Colon (tissue), 2 donors: ENCODE measurements around the gene CHN1.

Experiments used
- FAIRE-seq: peaks from 2 replicates; lab custom pipeline; 2012; peaks lifted over from hg19 to GRCh38; lab: Jason Lieb, UNC
- donor health status: control.
- donor health status: control.

CHN1 gene

GRCh38 chr2:174785481-174785880, 219.7 kb downstream of the CHN1 start:
- FAIRE-seq: no peak

GRCh38 chr2:174784909-174785308, 220.3 kb downstream of the CHN1 start:
- FAIRE-seq: no peak

- no peak for FAIRE-seq
Measured at GRCh38 chr2:174784316-174784715, 220.9 kb downstream of the CHN1 start.

DNA sequence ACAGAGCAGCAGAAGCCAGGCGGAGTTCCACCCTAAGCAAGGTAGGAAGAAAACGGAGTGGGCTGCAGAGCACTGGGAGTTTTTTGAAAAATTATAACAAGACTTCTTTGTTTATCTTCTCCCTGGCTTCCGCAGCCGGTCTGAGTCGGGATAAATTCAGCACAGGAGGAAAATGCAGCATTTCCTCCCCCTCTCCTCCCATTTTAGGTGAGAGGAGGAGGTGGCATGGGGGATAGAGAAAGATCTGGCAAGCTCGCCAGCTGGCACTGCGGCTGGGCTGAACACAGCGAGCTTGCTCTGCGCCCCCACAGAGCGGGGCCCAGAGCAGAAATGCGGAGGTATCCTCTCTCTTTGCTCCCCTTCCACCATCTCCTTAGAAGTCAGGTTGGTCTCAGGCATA, 223.2 kb downstream of the CHN1 start:
- FAIRE-seq: no peak

DNA sequence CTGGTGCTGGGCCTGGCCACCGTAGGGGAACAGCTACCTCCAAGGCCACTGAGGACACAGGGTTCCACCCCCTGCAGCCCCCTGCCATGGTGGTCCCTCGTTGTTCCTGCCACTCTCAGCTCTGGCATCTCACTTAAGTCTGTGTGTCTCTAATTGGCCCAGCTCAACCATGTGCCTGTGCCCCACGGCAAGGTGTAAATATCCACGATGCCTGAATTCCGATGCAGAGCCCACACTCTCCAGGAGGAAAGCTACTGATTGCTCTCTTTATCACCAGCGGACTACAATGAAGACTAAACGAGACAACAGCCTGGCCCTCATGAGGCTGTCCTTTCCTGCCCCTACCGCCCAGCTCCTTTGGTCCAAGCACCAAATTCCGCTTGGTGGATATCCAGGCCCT, 223.9 kb downstream of the CHN1 start:
- no peak for FAIRE-seq

- FAIRE-seq: no peak
Measured at GRCh38 chr2:174780856-174781255, 224.3 kb downstream of the CHN1 start.

DNA sequence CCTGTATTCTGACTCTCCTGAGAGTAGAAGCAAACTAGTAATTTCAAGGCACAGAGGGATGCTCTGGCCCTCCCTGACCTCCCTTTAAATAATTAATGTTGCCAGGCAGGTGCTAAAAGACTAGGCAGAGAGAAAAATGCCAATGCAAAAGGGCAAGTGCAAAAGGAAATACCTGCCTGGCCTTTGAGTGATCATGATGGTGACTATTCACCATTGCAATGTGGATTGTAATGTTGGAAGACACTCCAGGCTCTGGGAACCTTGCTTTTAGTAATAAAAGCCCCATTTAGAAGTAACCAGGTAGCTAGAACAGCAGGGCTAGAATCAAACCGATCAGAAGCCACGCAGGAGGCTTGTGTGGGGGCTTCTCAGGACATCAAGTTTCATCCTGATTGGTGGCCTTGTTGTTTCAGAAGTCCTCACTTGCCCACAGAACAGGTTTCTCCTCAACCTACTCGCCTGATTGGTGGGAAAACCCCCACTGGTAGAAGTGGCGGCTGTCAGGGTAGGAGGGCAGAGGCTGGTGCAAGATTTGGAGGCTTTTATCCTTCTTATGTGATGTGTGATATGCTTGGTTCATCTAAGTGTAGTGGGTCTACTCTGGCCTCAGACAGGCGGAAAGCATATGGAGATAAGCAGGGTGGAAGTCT, 224.9 kb downstream of the CHN1 start:
- FAIRE-seq: no peak

DNA sequence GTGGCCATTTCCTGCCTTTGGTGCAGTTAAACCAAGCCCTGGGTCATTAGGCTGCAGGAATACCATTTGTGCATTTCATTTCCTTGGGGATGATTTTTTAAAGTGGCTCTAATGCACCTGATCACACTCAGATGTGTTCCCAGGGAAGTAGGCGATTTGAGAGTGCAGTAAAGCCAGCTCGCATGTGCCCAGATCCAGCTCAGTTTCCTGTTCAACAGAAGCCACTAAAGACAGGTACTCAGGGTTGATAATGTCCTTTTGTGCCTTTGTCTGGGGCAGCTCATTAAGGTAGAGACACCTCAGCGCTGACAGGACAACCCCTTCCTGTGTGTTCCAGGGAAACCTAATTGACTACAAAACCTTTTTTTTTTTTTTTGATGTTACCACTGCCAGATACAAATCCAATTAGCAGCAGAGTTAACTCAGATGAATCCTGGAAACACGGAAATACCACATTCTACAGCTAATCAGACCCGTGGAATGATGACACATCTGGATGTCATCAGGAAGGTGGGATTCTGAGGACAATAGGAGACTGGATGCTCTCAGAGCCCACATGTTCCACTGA, 225.7 kb downstream of the CHN1 start:
- no peak for FAIRE-seq

DNA sequence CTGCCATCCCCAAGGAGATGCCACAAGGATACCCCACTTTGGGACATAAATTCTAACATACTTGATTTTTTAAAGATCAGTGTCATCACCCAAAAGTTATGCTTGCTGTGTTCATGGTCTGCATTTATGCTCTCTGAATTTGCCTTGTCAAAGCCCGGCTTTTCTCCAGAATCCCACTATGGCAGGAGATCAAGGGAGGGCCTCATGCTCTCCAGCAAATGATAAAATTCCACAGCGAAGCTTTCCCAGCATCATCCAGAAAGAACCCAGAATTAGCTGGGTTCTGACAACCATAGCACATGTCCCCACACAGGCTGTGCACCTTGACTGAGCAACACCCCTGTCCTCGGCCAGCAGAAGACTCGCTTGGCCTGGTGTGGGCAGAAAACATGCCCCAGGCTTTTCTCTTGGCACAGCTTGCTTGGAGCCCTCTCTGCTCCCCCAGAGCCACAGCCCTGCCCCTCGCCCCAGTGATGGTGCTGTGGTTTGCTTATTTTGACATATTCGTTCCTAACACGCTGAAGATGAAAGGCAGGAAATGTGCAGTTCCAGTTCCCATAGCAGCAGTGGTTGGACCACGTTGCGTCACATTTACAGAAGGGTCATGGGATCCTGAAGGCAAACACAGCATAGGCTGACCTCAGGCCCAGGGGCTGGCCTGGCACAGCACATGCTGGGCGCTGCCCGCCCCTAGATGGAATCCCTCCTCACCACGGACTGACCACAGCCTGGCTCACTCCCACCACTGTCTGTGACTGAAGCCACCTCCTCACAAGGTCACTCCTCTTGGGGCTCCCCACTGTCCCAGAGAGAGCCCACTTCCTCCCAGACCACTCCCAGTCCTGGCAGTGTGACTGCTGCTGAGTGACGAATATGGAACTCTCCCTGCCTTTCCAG, 226.8 kb downstream of the CHN1 start:
- no peak for FAIRE-seq

DNA sequence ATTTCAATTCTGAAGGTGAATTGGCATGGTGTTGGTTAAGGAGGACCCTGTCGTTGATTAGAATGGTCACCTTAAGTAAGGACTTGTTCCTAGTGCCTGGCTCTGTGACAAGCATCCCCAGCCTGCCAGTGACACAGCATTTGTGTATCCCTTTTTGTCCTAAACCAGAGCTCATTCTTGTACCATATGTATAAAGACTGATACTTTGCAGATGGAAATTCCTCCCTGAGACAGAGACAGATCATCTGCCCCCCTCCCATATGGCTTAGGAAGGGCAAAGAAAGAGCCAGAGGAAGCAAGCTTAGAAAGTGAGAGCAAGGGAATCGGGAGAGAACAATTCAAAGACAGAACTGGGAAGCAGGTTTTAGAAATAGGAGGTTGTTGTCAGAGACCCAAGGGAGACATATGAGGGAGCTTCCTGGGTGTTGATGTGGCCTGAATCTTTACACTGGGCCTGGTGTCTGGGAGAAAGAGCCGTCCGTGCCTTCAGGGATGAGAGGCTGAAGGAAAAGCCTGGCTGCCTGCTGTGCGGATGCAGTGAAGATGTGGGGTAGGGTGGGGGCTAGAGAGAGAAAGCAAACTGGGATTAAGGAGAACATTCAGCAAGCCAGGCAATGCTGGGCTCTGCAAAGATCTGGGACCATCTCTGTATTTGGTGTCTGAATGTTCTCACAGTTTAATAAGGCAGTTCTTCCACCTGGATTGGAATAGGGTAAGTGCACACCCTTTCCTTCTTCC, 227.7 kb downstream of the CHN1 start:
- no peak for FAIRE-seq

DNA sequence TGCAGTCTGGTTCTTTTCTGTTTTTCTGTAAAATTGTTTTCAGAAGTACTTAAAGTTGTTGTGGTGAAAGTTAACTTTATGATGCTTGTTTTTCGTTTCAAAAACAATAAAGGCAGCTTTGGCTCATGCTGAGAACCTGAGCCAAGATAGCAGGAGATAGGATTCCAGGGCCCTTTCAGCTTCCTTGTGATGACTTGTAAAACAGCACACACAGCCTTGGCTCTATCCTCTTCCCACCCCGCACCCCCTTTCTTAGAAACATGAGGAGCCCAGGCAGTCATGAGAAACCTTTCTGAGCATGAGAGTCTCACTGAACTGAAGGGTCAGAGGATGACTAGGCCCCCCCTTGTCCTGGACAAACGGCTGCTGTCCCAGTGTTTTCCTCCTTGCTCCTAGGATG, 228.5 kb downstream of the CHN1 start:
- FAIRE-seq: no peak

DNA sequence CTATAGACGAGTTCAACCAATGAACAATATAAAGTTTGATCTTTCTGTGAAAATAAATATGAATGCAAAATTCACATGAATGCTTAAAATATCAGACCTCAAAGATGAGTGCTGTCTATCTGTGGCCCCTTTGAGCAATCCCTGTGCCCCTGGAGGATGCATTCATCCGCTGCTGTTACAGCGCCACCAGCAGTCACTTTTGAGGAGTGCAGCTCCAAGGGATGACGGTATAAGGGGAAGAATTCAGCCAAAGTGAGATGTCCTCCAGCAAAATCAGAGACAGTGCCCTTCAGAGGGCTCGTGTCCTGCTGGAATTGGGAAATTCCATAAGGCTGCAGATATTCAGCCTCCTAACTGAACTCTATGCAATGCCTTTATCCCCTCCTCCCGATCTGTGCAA, 229.0 kb downstream of the CHN1 start:
- FAIRE-seq: no peak

GRCh38 chr2:174775571-174775980, 229.6 kb downstream of the CHN1 start:
- FAIRE-seq: no peak

GRCh38 chr2:174774886-174775285, 230.3 kb downstream of the CHN1 start:
- no peak for FAIRE-seq

DNA sequence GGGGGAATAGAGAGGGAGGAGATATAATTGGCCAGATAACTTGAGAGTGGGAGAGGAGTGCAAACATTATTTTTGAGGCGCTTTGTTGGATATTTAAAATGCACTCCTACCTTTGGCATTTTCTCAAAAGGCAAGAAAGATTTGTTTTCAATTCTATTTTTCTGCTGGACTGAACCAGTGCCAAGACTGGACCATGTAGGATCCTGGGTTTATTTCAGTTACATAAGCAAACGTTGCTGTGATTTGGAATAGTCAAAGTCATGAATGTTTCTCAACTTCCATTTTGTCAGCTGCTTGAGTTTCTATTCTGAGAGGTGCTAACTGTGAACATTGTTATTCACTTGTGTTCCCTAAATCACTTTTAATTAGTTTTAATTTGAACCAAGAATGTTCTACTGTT, 232.0 kb downstream of the CHN1 start:
- FAIRE-seq: no peak

DNA sequence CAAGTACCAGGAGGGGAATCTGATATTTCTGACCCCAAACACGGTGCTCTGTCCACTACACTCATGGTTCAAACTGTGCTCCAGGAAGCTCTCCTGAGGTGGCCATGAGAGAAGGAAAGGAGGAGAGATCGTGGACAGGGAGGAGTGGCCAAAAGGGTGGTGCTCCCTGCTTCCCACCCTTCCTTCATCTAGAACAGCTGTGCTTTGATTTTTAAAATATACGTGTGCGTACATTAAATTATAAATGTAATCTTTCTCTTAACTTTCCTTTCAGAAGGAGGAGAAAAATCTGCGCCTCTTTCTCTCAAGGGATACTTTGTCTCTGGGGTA, 232.7 kb downstream of the CHN1 start:
- FAIRE-seq: no peak

GRCh38 chr2:174771631-174772471, 233.3 kb downstream of the CHN1 start:
- FAIRE-seq: no peak

DNA sequence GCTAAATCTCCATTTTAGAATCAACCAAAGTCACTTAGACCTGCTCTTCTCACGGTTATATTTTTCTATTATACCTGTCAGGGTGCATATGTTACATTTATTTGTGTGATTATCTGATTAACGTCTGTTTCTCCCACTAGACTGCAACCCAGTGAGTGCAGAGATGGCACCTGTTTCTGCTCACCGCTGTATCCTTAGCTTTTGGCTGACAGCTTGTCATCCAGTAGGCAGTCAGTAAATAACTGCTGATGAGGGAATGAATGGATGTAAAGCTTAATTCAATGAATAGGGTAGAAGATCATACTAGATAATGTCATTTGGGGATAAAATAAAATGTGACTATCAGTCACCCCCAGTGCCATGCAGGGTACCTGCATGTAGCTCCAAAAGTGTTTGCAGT, 234.0 kb downstream of the CHN1 start:
- no peak for FAIRE-seq

DNA sequence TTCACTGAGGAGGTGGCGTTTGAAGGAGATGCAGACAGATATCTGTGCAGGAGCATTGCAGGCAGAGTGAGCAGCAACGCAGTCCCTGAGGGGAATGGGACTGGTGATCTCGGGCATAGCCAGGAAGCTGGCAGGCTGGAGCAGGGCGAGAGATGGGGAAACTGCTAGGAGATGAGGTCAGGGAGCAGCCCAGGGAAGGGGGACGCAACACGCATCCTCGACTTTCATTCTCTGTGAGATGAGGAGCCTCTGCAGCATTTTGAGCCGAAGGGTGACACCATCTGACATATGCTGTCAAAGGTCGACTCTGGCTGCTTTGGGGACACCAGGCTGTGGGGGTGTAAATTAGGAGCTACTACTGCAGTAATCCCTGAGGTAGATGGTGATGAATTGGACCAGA, 236.6 kb downstream of the CHN1 start:
- no peak for FAIRE-seq

GRCh38 chr2:174766271-174766670, 238.9 kb downstream of the CHN1 start:
- FAIRE-seq: no peak

GRCh38 chr2:174765576-174765975, 239.6 kb downstream of the CHN1 start:
- FAIRE-seq: no peak
